ENCODE results near the gene POLN.

DNA sequence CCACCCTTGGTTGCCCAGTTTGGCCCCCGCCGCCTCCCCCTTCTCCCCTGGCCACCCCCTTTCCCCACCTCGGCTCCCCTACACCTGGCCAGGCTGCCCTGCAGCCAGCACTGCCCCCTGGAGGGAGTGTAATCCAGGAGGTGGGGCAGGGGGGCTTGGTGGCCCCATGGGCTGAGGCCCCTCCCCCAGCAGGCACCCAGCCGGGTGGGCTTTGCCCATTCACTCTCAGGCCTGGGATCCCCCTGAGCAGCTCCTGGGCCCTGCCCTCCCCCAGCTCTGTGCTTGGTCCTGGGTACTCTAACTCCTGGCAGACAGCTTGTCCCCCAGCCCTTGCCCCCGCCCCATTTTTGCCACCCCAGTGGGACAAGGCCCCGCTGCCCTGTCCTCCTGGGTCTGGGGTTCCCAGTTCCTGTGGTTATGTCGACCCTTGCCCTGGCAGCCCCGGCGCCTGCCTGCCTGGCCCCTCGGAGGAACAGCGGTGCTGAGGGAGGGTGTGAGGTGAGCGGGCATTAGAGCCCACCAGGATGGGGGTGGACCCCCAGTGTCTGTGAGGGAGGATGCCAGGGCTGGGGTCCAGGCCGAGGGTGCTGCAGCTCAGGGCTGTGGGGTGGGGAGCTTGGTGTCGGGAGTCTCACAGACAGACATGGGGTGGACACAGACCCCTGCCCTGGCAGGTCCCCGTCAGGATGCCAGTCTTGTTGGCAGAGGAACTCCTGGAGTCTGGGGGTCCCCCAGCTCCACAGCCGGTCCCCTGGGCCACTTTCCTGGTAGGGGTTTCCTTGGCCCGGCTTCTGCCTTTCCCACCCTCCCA, 172.6 kb downstream of the POLN start:
- TF ChIP-seq, protein P1, sequence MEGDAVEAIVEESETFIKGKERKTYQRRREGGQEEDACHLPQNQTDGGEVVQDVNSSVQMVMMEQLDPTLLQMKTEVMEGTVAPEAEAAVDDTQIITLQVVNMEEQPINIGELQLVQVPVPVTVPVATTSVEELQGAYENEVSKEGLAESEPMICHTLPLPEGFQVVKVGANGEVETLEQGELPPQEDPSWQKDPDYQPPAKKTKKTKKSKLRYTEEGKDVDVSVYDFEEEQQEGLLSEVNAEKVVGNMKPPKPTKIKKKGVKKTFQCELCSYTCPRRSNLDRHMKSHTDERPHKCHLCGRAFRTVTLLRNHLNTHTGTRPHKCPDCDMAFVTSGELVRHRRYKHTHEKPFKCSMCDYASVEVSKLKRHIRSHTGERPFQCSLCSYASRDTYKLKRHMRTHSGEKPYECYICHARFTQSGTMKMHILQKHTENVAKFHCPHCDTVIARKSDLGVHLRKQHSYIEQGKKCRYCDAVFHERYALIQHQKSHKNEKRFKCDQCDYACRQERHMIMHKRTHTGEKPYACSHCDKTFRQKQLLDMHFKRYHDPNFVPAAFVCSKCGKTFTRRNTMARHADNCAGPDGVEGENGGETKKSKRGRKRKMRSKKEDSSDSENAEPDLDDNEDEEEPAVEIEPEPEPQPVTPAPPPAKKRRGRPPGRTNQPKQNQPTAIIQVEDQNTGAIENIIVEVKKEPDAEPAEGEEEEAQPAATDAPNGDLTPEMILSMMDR (IDR thresholded peaks at IDR 0.05), result no peak
- TF ChIP-seq POLR2A (IDR thresholded peaks at IDR 0.05), result no peak
